ENCODE measurements around the gene DPF3.
"Not testable (repeated sequence)": the region's sequence is repeated elsewhere in the genome, so short reads cannot be mapped to it uniquely, and the experiment has no call there.

Gene DPF3

DNA sequence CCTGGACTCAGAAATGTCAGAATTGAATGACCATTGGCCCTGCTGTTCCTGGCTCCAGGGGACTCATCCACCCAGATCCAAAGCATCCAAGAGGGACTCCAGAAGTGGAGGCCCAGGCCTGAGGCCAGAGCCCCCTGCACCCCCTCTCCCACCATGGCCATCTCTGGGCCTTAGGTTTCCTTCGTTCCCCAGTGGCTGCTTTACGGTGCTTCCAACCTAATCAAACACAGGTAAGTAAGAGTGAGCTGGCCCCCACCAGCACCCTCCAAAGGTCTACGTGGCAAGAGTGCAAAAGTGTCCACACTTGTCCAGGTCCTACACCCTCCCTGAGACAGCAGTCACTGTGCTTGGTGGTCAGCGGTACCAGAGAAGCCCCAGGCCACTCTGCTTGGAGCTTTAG lies 139.0 kb downstream of the DPF3 start:
- H3K4me1 ChIP-seq (ENCODE audit: insufficient read depth, insufficient read length), result no peaks in the 10 kb centered on the region
- DNase-seq (ENCODE audit: low read depth, low spot score), result no peak
- no peak for TF ChIP-seq ZNF274 (IDR thresholded peaks at IDR 0.05; ENCODE audit: low read depth, low read length)
- TF ChIP-seq SUZ12 (IDR thresholded peaks at IDR 0.05; ENCODE audit: extremely low read depth, insufficient read depth, insufficient read length), result no peak
- TF ChIP-seq YY1 (IDR thresholded peaks at IDR 0.05; ENCODE audit: insufficient read depth, insufficient read length), result no peak
- no peak overlapping the region for H3K9ac ChIP-seq (ENCODE audit: insufficient read length, low read depth)
- H3K36me3 ChIP-seq (ENCODE audit: insufficient read depth, insufficient read length, low read length), result no peaks in the 10 kb centered on the region
- peaks cover 13% of the 10 kb centered on the region for H3K9me3 ChIP-seq (ENCODE audit: insufficient read depth, low read length)
- H3K4me3 ChIP-seq (ENCODE audit: insufficient read length, low read depth), result no peak overlapping the region
- H3K27me3 ChIP-seq (ENCODE audit: insufficient read depth, insufficient read length), result no peaks in the 10 kb centered on the region

DNA sequence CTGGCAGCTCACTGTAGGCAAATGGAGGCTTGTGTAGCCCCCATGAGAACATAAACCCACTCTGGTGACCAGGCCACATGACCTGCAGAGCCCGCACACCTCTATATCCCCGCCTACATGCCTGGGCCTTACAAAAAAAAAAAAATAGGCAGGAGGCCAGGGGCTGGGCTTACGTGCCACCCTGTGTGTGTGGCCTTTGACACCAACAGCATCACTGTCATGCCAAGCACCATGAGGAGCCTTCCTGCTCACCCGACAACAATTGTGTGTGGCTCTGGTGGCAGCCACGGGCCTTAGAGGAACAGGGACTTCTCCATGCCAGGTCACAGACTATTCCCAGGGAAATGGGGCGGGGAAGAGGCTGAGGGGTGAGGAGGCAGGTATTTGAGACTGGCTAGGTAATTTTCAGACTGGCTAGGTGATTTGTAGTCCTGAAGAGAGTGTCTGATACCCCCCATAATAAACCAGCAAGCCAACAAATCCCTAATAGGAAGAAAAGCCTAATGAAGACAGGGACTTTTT lies 140.0 kb downstream of the DPF3 start:
- no peak for DNase-seq (ENCODE audit: low read depth, low spot score)
- TF ChIP-seq SUZ12 (IDR thresholded peaks at IDR 0.05; ENCODE audit: extremely low read depth, insufficient read depth, insufficient read length) (no peak), ZNF274 (IDR thresholded peaks at IDR 0.05; ENCODE audit: low read depth, low read length) (no peak), YY1 (IDR thresholded peaks at IDR 0.05; ENCODE audit: insufficient read depth, insufficient read length) (no peak)
- Histone ChIP-seq H3K4me1 (ENCODE audit: insufficient read depth, insufficient read length) (no peaks in the 10 kb centered on the region), H3K27me3 (ENCODE audit: insufficient read depth, insufficient read length) (no peaks in the 10 kb centered on the region), H3K4me3 (ENCODE audit: insufficient read length, low read depth) (no peak overlapping the region), H3K9ac (ENCODE audit: insufficient read length, low read depth) (no peak overlapping the region), H3K36me3 (ENCODE audit: insufficient read depth, insufficient read length, low read length) (no peaks in the 10 kb centered on the region), H3K9me3 (ENCODE audit: insufficient read depth, low read length) (peaks cover 3% of the 10 kb centered on the region; the same call in 1 of the 2 replicates)

DNA sequence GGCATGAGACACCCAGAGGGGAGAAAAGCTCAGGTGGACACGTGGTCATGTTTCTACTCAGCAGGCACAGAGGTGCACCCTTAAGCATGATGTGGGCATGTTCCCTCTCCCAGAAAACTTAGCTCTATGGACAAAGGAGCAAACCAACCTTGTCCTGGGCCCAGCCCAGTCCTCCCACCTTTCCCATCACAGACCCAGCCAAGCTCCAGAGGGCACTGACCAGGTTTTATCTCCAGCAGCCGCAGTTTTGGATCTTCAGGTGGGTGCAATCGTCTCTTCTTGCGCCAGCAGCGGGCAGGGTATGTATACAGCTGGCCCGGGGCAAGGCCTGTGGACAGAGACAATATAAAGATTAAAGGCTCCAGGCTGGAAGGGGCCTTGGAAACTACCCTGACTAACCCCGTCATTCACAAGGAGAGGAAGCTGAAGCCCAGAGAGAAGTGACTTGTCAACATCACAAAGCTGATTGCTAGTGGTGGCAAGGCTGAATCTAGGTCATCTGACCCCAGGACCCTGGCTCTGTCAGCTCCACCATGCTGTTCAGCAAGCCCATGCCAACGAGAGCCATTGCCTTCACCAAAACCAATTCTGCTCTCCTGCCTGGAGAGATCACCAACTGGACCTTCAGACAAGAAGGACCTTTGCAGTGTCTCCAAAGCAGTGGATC lies 140.7 kb downstream of the DPF3 start:
- TF ChIP-seq YY1 (IDR thresholded peaks at IDR 0.05; ENCODE audit: insufficient read depth, insufficient read length), result no peak
- TF ChIP-seq SUZ12 (IDR thresholded peaks at IDR 0.05; ENCODE audit: extremely low read depth, insufficient read depth, insufficient read length), result no peak
- TF ChIP-seq ZNF274 (IDR thresholded peaks at IDR 0.05; ENCODE audit: low read depth, low read length), result no peak
- H3K36me3 ChIP-seq (ENCODE audit: insufficient read depth, insufficient read length, low read length), result no peaks in the 10 kb centered on the region
- H3K27me3 ChIP-seq (ENCODE audit: insufficient read depth, insufficient read length), result no peaks in the 10 kb centered on the region
- no peak for DNase-seq (ENCODE audit: low read depth, low spot score)
- no peak overlapping the region for H3K9ac ChIP-seq (ENCODE audit: insufficient read length, low read depth)
- H3K4me1 ChIP-seq (ENCODE audit: insufficient read depth, insufficient read length), result no peaks in the 10 kb centered on the region
- no peaks in the 10 kb centered on the region for H3K9me3 ChIP-seq (ENCODE audit: insufficient read depth, low read length)
- no peak overlapping the region for H3K4me3 ChIP-seq (ENCODE audit: insufficient read length, low read depth)

DNA sequence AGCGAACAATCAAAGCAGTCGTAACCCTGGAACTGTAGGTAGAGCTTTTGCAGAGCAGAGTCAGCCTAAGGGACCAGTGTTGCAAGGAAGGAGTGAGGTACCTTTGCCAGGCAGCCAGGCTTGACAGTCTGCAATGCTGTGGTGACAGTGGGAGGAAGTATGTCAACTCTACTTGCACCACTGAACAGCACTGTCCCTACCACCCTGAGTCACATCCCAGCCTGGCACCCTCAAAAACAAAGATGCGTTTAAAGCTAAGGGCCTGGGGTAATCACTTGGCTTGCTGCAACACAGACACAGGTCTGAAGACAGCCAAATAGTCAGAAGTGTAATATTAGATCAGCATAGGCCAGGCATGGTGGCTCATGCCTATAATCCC lies 141.9 kb downstream of the DPF3 start:
- DNase-seq (ENCODE audit: low read depth, low spot score), result no peak
- H3K4me3 ChIP-seq (ENCODE audit: insufficient read length, low read depth), result no peak overlapping the region
- H3K36me3 ChIP-seq (ENCODE audit: insufficient read depth, insufficient read length, low read length), result no peaks in the 10 kb centered on the region
- no peak overlapping the region for H3K9ac ChIP-seq (ENCODE audit: insufficient read length, low read depth)
- H3K27me3 ChIP-seq (ENCODE audit: insufficient read depth, insufficient read length), result no peaks in the 10 kb centered on the region
- H3K9me3 ChIP-seq (ENCODE audit: insufficient read depth, low read length), result no peaks in the 10 kb centered on the region
- no peaks in the 10 kb centered on the region for H3K4me1 ChIP-seq (ENCODE audit: insufficient read depth, insufficient read length)
- no peak for TF ChIP-seq ZNF274 (IDR thresholded peaks at IDR 0.05; ENCODE audit: low read depth, low read length)
- no peak for TF ChIP-seq SUZ12 (IDR thresholded peaks at IDR 0.05; ENCODE audit: extremely low read depth, insufficient read depth, insufficient read length)
- TF ChIP-seq YY1 (IDR thresholded peaks at IDR 0.05; ENCODE audit: insufficient read depth, insufficient read length), result no peak

DNA sequence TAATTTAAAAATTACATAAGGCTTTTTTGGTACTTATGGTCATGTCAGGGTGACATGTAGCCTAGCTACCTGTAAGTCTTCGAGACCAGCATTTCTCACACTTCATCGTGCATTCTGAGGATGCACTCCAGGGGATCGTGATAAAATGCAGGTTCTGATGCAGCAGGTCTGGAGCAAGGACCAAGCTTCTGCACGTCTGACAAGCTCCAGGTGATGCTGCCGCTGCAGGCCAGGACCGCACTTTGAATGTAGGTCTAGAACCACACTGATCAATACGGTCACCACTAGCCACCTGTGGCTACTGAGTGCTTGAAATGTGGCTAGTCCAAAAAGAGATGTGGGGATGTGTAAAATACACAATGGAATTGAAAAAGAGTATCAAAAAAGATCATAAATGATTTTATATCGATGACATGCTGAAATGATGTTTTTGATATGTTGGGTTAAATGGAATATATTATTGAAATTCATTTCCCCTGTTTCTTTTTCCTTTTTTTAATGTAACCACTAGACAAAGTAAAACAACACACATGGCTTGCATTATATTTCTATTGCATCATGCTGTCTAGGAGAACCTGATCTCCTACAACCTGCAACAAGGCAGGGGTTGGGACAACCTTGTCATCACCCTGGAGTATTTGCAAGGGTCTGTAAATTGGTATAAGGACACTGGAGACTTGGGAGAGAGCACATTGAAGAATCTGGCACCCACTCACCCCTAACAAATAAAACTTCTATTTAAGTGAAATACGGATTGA lies 142.4 kb downstream of the DPF3 start:
- DNase-seq (ENCODE audit: low read depth, low spot score), result no peak
- Histone ChIP-seq H3K36me3 (ENCODE audit: insufficient read depth, insufficient read length, low read length) (no peaks in the 10 kb centered on the region), H3K9ac (ENCODE audit: insufficient read length, low read depth) (no peak overlapping the region), H3K9me3 (ENCODE audit: insufficient read depth, low read length) (no peaks in the 10 kb centered on the region), H3K27me3 (ENCODE audit: insufficient read depth, insufficient read length) (no peaks in the 10 kb centered on the region), H3K4me1 (ENCODE audit: insufficient read depth, insufficient read length) (no peaks in the 10 kb centered on the region), H3K4me3 (ENCODE audit: insufficient read length, low read depth) (no peak overlapping the region)
- no peak for TF ChIP-seq YY1 (IDR thresholded peaks at IDR 0.05; ENCODE audit: insufficient read depth, insufficient read length)
- no peak for TF ChIP-seq SUZ12 (IDR thresholded peaks at IDR 0.05; ENCODE audit: extremely low read depth, insufficient read depth, insufficient read length)
- TF ChIP-seq ZNF274 (IDR thresholded peaks at IDR 0.05; ENCODE audit: low read depth, low read length), result no peak

DNA sequence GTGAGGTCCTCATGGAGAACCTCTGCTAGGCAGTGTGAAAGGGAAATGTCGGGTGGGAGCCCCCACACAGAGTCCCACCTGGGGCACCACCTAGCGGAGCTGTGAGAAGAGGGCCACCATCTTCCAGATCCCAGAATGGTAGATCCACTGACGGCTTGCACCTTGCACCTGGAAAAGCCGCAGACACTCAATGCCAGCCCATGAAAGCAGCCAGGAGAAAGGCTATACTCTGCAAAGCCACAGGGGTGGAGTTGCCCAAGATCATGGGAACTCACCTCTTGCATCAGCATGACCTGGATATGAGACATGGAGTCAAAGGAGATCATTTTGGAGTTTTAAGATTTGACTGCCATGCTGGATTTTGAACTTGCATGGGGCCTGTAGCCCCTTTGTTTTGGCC lies 145.0 kb downstream of the DPF3 start:
- H3K36me3 ChIP-seq (ENCODE audit: insufficient read depth, insufficient read length, low read length); H3K4me3 ChIP-seq (ENCODE audit: insufficient read length, low read depth); H3K27me3 ChIP-seq (ENCODE audit: insufficient read depth, insufficient read length); H3K9ac ChIP-seq (ENCODE audit: insufficient read length, low read depth); H3K4me1 ChIP-seq (ENCODE audit: insufficient read depth, insufficient read length); DNase-seq (ENCODE audit: low read depth, low spot score); H3K9me3 ChIP-seq (ENCODE audit: insufficient read depth, low read length): not testable (repeated sequence)

DNA sequence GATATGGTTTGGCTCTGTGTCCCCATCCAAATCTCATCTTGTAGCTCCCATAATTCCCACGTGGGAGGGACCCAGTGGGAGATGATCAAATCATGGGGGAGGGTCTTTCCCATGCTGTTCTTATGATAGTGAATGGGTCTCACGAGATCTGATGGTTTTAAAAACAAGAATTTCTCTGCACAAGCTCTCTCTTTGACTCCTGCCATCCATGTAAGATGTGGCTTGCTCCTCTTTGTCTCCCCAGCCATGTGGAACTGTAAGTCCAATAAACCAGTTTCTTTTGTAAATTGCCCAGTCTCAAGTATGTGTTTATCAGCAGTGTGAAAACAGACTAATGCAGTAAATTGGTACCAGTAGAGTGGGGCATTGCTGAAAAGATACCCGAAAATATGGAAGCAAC lies 146.2 kb downstream of the DPF3 start:
- DNase-seq (ENCODE audit: low read depth, low spot score), result no peak
- H3K27me3 ChIP-seq (ENCODE audit: insufficient read depth, insufficient read length), result no peaks in the 10 kb centered on the region
- H3K4me1 ChIP-seq (ENCODE audit: insufficient read depth, insufficient read length), result no peaks in the 10 kb centered on the region
- no peak overlapping the region for H3K4me3 ChIP-seq (ENCODE audit: insufficient read length, low read depth)
- TF ChIP-seq SUZ12 (IDR thresholded peaks at IDR 0.05; ENCODE audit: extremely low read depth, insufficient read depth, insufficient read length) (no peak), YY1 (IDR thresholded peaks at IDR 0.05; ENCODE audit: insufficient read depth, insufficient read length) (no peak)
- H3K36me3 ChIP-seq (ENCODE audit: insufficient read depth, insufficient read length, low read length), result no peaks in the 10 kb centered on the region
- H3K9me3 ChIP-seq (ENCODE audit: insufficient read depth, low read length), result no peaks in the 10 kb centered on the region
- H3K9ac ChIP-seq (ENCODE audit: insufficient read length, low read depth), result no peak overlapping the region
